SK-N-MC (cell line): ENCODE results near the gene NLGN1.

Source experiments
- EZH2 ChIP-seq: fragments of 200-600 bp; sonication (generic); IDR thresholded peaks from one replicate; pipeline ENCODE4 v1.6.1; 2017; ENCODE audit warnings: antibody characterized with exemption
- FOXP2 ChIP-seq: optimal IDR thresholded peaks from 2 replicates; pipeline ENCODE3; 2011; ENCODE audit warnings: mild to moderate bottlenecking, moderate library complexity; ENCODE audit not compliant: insufficient read depth; ENCODE audit errors: extremely low read length, control extremely low read depth
- POLR2AphosphoS5 ChIP-seq: IDR thresholded peaks from 2 replicates; pipeline ENCODE4 v1.6.1; 2012; ENCODE audit warnings: mild to moderate bottlenecking, low read depth, low read length, borderline replicate concordance

GRCh38 chr3:173463250-173463649, 65.7 kb downstream of the NLGN1 start:
- no peak for TF ChIP-seq EZH2
- TF ChIP-seq POLR2AphosphoS5 = no peak
- TF ChIP-seq FOXP2 = no peak
